Ishikawa (cell line): Measurements from ENCODE around the gene TRPM3.

ENCODE experiments used
- CEBPB ChIP-seq: IDR thresholded peaks from 2 replicates; pipeline ENCODE4 v1.6.1; 2012
- CREB1 ChIP-seq: IDR thresholded peaks from 2 replicates; pipeline ENCODE4 v1.6.1; 2012; ENCODE audit warnings: low read depth
- EGR1 ChIP-seq: IDR thresholded peaks from 2 replicates; pipeline ENCODE4 v1.6.1; 2012
- EP300 ChIP-seq: IDR thresholded peaks from 2 replicates; pipeline ENCODE4 v1.6.1; 2012; ENCODE audit warnings: borderline replicate concordance
- FOXM1 ChIP-seq: IDR thresholded peaks from 2 replicates; pipeline ENCODE4 v1.6.1; 2012; ENCODE audit warnings: low read depth, borderline replicate concordance
- MAX ChIP-seq: IDR thresholded peaks from 2 replicates; pipeline ENCODE4 v1.6.1; 2012
- NFIC ChIP-seq: IDR thresholded peaks from 2 replicates; pipeline ENCODE4 v1.6.1; 2012
- RAD21 ChIP-seq: IDR thresholded peaks from 2 replicates; pipeline ENCODE4 v1.6.1; 2012; ENCODE audit warnings: low read depth
- TAF1 ChIP-seq: IDR thresholded peaks from 2 replicates; pipeline ENCODE4 v1.6.1; 2012; ENCODE audit warnings: low read depth, mild to moderate bottlenecking
- TCF12 ChIP-seq: IDR thresholded peaks from 2 replicates; pipeline ENCODE4 v1.6.1; 2012; ENCODE audit warnings: low read depth
- TEAD4 ChIP-seq: IDR thresholded peaks from 2 replicates; pipeline ENCODE4 v1.6.1; 2012
- USF1 ChIP-seq: IDR thresholded peaks from 2 replicates; pipeline ENCODE4 v1.6.1; 2012
- YY1 ChIP-seq: IDR thresholded peaks from 2 replicates; pipeline ENCODE4 v1.6.1; 2012; ENCODE audit warnings: low read depth
- ZBTB7A ChIP-seq: IDR thresholded peaks from 2 replicates; pipeline ENCODE4 v1.6.1; 2012; ENCODE audit warnings: low read depth
- TF ChIP-seq, protein P1 (sequence below): IDR thresholded peaks from 2 replicates; pipeline ENCODE4 v1.6.1; 2012; ENCODE audit warnings: low read depth, mild to moderate bottlenecking

TRPM3 gene

GRCh38 chr9:70510157-70510770 lies 611.2 kb downstream of the TRPM3 start:
- TF ChIP-seq RAD21, result peak; percentile 61
- no peak for TF ChIP-seq TEAD4

GRCh38 chr9:70506159-70506558 lies 615.3 kb downstream of the TRPM3 start:
- TF ChIP-seq EGR1, result no peak
- no peak for TF ChIP-seq NFIC
- no peak for TF ChIP-seq FOXM1
- TF ChIP-seq YY1, result no peak
- no peak for TF ChIP-seq TAF1

- TF ChIP-seq USF1 (no peak), CREB1 (no peak), NFIC (no peak)
Measured at GRCh38 chr9:70504834-70505233, 616.6 kb downstream of the TRPM3 start.

DNA sequence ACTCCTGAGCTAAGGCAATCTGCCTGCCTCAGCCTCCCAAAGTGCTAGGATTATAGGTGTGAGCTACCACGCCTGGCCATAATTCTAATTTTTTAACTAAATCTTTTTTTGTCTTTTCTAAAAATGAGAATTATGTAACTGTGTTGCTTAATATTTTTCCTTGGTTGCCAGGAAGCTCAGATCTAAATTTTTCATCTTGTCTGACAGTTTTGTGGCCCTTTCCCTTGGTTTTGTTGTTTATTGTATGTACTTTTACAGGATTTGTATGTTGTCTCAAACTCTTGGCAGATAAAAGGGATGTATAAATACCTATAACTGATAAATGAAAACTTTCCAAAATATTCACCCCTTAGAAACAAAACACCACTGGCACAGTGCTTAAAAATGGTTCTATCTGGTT lies 618.7 kb downstream of the TRPM3 start:
- TF ChIP-seq YY1 (no peak), ZBTB7A (no peak), USF1 (no peak), RAD21 (no peak), TCF12 (no peak), NFIC (no peak), CREB1 (no peak), MAX (no peak)
- TF ChIP-seq, protein P1, sequence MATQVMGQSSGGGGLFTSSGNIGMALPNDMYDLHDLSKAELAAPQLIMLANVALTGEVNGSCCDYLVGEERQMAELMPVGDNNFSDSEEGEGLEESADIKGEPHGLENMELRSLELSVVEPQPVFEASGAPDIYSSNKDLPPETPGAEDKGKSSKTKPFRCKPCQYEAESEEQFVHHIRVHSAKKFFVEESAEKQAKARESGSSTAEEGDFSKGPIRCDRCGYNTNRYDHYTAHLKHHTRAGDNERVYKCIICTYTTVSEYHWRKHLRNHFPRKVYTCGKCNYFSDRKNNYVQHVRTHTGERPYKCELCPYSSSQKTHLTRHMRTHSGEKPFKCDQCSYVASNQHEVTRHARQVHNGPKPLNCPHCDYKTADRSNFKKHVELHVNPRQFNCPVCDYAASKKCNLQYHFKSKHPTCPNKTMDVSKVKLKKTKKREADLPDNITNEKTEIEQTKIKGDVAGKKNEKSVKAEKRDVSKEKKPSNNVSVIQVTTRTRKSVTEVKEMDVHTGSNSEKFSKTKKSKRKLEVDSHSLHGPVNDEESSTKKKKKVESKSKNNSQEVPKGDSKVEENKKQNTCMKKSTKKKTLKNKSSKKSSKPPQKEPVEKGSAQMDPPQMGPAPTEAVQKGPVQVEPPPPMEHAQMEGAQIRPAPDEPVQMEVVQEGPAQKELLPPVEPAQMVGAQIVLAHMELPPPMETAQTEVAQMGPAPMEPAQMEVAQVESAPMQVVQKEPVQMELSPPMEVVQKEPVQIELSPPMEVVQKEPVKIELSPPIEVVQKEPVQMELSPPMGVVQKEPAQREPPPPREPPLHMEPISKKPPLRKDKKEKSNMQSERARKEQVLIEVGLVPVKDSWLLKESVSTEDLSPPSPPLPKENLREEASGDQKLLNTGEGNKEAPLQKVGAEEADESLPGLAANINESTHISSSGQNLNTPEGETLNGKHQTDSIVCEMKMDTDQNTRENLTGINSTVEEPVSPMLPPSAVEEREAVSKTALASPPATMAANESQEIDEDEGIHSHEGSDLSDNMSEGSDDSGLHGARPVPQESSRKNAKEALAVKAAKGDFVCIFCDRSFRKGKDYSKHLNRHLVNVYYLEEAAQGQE, result no peak

- TF ChIP-seq RAD21 (no peak), EP300 (no peak), TAF1 (no peak), CEBPB (no peak), EGR1 (no peak), USF1 (no peak), FOXM1 (no peak), ZBTB7A (no peak), NFIC (no peak), MAX (no peak)
- TF ChIP-seq, protein P1, result no peak
Measured at GRCh38 chr9:70500793-70501192, 620.6 kb downstream of the TRPM3 start.

DNA sequence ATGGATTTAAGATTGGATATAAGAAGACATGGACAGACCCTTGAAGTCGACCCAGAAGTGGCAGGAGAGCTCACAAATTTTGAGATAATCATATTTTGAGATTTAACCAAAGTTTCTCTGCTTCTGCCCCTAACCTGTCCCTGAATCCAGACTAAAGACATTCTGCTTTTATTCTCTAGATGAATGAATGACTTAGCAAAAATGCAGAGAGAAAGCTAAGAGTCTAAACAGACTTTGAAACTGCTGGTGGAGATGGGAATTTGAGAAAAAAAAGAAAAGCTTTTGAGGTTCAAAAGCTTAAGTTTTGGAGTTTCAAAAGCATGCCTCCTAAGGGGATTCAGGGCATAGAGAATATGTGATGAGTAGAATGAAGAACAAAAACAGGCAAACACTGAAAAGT lies 621.8 kb downstream of the TRPM3 start:
- TF ChIP-seq EP300, result no peak
- TF ChIP-seq CEBPB, result no peak
- no peak for TF ChIP-seq RAD21

GRCh38 chr9:70498866-70499265 lies 622.6 kb downstream of the TRPM3 start:
- TF ChIP-seq TAF1 (no peak), TEAD4 (no peak), ZBTB7A (no peak), EGR1 (no peak), NFIC (no peak), MAX (no peak), EP300 (no peak), CREB1 (no peak), YY1 (no peak), FOXM1 (no peak), CEBPB (no peak), RAD21 (no peak), TCF12 (no peak), USF1 (no peak)
- TF ChIP-seq, protein P1, result no peak
